ENCODE data around the gene TXK.

DNA sequence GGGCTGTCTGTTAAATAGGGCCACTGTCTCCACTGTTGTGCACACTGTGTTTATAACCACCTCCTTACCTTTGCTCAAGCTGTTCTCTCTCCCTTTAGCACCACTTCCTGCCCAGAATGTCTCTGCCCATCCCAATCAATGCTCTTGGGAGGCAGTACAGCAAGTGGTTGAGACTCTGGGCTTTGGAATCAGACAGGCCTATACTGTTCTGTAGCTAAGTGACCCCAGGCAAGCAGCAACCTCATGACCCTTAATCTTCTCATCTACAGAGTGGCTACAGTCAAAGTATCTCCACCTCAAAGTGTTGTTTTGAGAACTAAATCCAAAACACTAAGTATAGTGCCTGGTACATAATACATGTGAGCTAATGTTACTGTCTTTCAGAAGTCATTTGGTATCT lies 3.8 kb upstream of the TXK start:
- TF ChIP-seq KLF10 (tag by site-specific recombination; IDR thresholded peaks at IDR 0.05) (no peak), ZBTB1 (tag by site-specific recombination; IDR thresholded peaks at IDR 0.05) (no peak), ZBTB7A (tag by site-specific recombination; IDR thresholded peaks at IDR 0.05; ENCODE audit: low read depth) (no peak)

Data from HEK293 (cell line).